ENCODE data around the gene RIPOR3.

- no peak for TF ChIP-seq CTCF (IDR thresholded peaks at IDR 0.05)
- no peak for TF ChIP-seq POLR2A (IDR thresholded peaks at IDR 0.05)
Measured at GRCh38 chr20:50634191-50634590, 57.2 kb downstream of the RIPOR3 start.

Data from lower leg skin (tissue), 3 donors.